CD4-positive, alpha-beta memory T cell (primary cell): Measurements from ENCODE around the gene MARCHF10. TPM values are rescaled to one million over a fixed set of nuclear protein-coding genes. Genes with fewer than 3 reads are reported as not detected.
"Not testable (repeated sequence)": the region's sequence is repeated elsewhere in the genome, so short reads cannot be mapped to it uniquely, and the experiment has no call there.

Experiments used
- CTCF ChIA-PET: fragments of 350-600 bp; sonication (Branson Sonifier 250); formaldehyde crosslinking; loops from one replicate; lab custom pipeline; 2021; ENCODE audit warnings: inconsistent platforms; ENCODE audit not compliant: partially characterized antibody; lab: Charles Lee
- POLR2A ChIA-PET: fragments of 350-600 bp; sonication (Branson Sonifier 250); formaldehyde crosslinking; loops from one replicate; lab custom pipeline; 2021; ENCODE audit not compliant: partially characterized antibody; lab: Charles Lee
- DNase-seq, 5 donors: peaks; one replicate each; pipeline versions ENCODE4 v3.0.0 to v3.0.0-alpha.2; 2020 to 2022; ENCODE audit warnings: mixed read lengths in 1 of 5
- H3K27ac ChIP-seq: one replicate; pipeline ENCODE4 v1.7.0; 2013; ENCODE audit warnings: low read depth, low read length
- H3K27me3 ChIP-seq: 2 replicates; pipeline ENCODE4 v1.7.0; 2013; ENCODE audit warnings: mild to moderate bottlenecking, low read length, moderate library complexity; ENCODE audit not compliant: insufficient read depth
- H3K36me3 ChIP-seq: 2 replicates; pipeline ENCODE4 v1.7.0; 2013; ENCODE audit warnings: mild to moderate bottlenecking, low read length, moderate library complexity; ENCODE audit not compliant: insufficient read depth
- H3K4me1 ChIP-seq: 2 replicates; pipeline ENCODE4 v1.7.0; 2013; ENCODE audit warnings: mild to moderate bottlenecking, low read length, moderate library complexity; ENCODE audit not compliant: insufficient read depth
- H3K4me3 ChIP-seq, 2 donors: one replicate each; pipeline ENCODE4 v1.7.0; 2013; ENCODE audit warnings: low read length in 2 of 2, mild to moderate bottlenecking in 1 of 2
- H3K9me3 ChIP-seq, 2 donors: one replicate each; pipeline ENCODE4 v1.7.0; 2013; ENCODE audit warnings: low read length in 2 of 2, control low read depth in 1 of 2; ENCODE audit not compliant: control insufficient read depth in 1 of 2
- H3K27ac Mint-ChIP-seq, 7 donors: one replicate each; pipeline ENCODE4 v1.8.0; 2020 to 2021; ENCODE audit warnings: mixed read lengths in 7 of 7, mild to moderate bottlenecking in 6 of 7, inconsistent platforms in 3 of 7, moderate library complexity in 3 of 7
- H3K27me3 Mint-ChIP-seq, 2 donors: one replicate each; pipeline ENCODE4 v1.8.0; 2020 to 2021; ENCODE audit warnings: mixed read lengths in 2 of 2
- H3K36me3 Mint-ChIP-seq, 2 donors: one replicate each; pipeline ENCODE4 v1.8.0; 2020 to 2021; ENCODE audit warnings: mixed read lengths in 2 of 2, inconsistent platforms in 1 of 2, mild to moderate bottlenecking in 1 of 2
- H3K4me1 Mint-ChIP-seq, 4 donors: one replicate each; pipeline ENCODE4 v1.8.0; 2020 to 2021; ENCODE audit warnings: mixed read lengths in 4 of 4, mild to moderate bottlenecking in 1 of 4
- H3K4me3 Mint-ChIP-seq, 8 donors: one replicate each; pipeline ENCODE4 v1.8.0; 2020 to 2021; ENCODE audit warnings: mixed read lengths in 8 of 8, mild to moderate bottlenecking in 7 of 8, moderate library complexity in 6 of 8, inconsistent platforms in 3 of 8
- H3K9me3 Mint-ChIP-seq, 8 donors: one replicate each; pipeline ENCODE4 v1.8.0; 2020 to 2021; ENCODE audit warnings: mixed read lengths in 8 of 8, mild to moderate bottlenecking in 5 of 8, inconsistent platforms in 3 of 8, moderate library complexity in 1 of 8
- intact Hi-C: fragments of 100-400 bp; cut with micrococcal nuclease; formaldehyde crosslinking; loops from one replicate; pipeline ENCODE4 v1.15.1; 2023
- polyA plus RNA-seq, 2 donors: library from polyadenylated mRNA; unstranded; fragments of 300-500 nt; fragmentation: Illumina TruSeq; gene quantifications; one replicate each; pipeline ENCODE4 v1.2.3, GENCODE V29; 2021
- total RNA-seq, 2 experiments: library from RNA; stranded (reverse); gene quantifications; one replicate each; pipeline ENCODE4 v1.2.3, GENCODE V29; 2021

MARCHF10 gene
- under 1 TPM; 0.23 to 0.89 TPM for total RNA-seq
- under 1 TPM; 0.15 to 0.66 TPM for polyA plus RNA-seq

GRCh38 chr17:62807812-62808575 is at the start of gene MARCHF10:
Gene MARCHF10 (minus strand): TSS chr17:62808314. CDS start chr17:62801735, 6,579 bp downstream.
- Mint-ChIP-seq H3K4me3 (peak within 1 kb of the TSS in 4 of 8 donors; percentile 11 to 48 (median 27)), H3K9me3 (peaks cover 0 to 4% (median 0%) of the 10 kb centered on the region in 8 donors), H3K4me1 (peaks cover 0 to 9% (median 7%) of the 10 kb centered on the region in 4 donors), H3K27ac (no peak within 1 kb of the TSS), H3K27me3 (peaks cover 26 to 39% of the 10 kb centered on the region in 2 donors), H3K36me3 (no peaks in the 10 kb centered on the region)
- intact Hi-C loops = no loop called here
- ChIA-PET CTCF (interaction anchor here (0.9 kb wide), 1 partner anchor 161 kb away, joined by 5 read pairs; no protein-coding TSS in a partner anchor), POLR2A (no interaction called here)
- peaks cover 3% of the 10 kb centered on the region for H3K4me1 ChIP-seq
- no peak within 1 kb of the TSS for H3K4me3 ChIP-seq
- DNase-seq = peak in 3 of 5 donors; percentile 5 to 21 (median 6)
- H3K27me3 ChIP-seq = peaks cover 3% of the 10 kb centered on the region
- H3K9me3 ChIP-seq = no peaks in the 10 kb centered on the region
- H3K27ac ChIP-seq = no peak within 1 kb of the TSS
- H3K36me3 ChIP-seq = no peaks in the 10 kb centered on the region

GRCh38 chr17:62857526-62857925 is 49.4 kb upstream of the MARCHF10 start:
- H3K4me3 Mint-ChIP-seq = no peak overlapping the region
- no peaks in the 10 kb centered on the region for H3K36me3 ChIP-seq
- no peaks in the 10 kb centered on the region for H3K36me3 Mint-ChIP-seq
- H3K27me3 Mint-ChIP-seq = peaks cover 3 to 7% of the 10 kb centered on the region in 2 donors
- H3K4me1 Mint-ChIP-seq = no peaks in the 10 kb centered on the region
- H3K27ac ChIP-seq = no peak overlapping the region
- H3K9me3 Mint-ChIP-seq = no peaks in the 10 kb centered on the region
- ChIA-PET CTCF (no interaction called here), POLR2A (no interaction called here)
- no peak overlapping the region for H3K27ac Mint-ChIP-seq
- H3K4me3 ChIP-seq = no peak overlapping the region
- H3K4me1 ChIP-seq = no peaks in the 10 kb centered on the region
- no peak for DNase-seq
- no peaks in the 10 kb centered on the region for H3K9me3 ChIP-seq
- no peaks in the 10 kb centered on the region for H3K27me3 ChIP-seq
- intact Hi-C loops = no loop called here

GRCh38 chr17:62856594-62856993 is 48.5 kb upstream of the MARCHF10 start:
- Mint-ChIP-seq H3K4me3 (no peak overlapping the region), H3K4me1 (no peaks in the 10 kb centered on the region), H3K36me3 (no peaks in the 10 kb centered on the region), H3K9me3 (no peaks in the 10 kb centered on the region), H3K27ac (no peak overlapping the region), H3K27me3 (peaks cover 3 to 5% of the 10 kb centered on the region in 2 donors)
- H3K27ac ChIP-seq = no peak overlapping the region
- DNase-seq = no peak
- ChIA-PET POLR2A (no interaction called here), CTCF (interaction anchor here (0.6 kb wide), 1 partner anchor 514 kb away, joined by 4 read pairs; no protein-coding TSS in a partner anchor)
- no peaks in the 10 kb centered on the region for H3K36me3 ChIP-seq
- H3K4me3 ChIP-seq = no peak overlapping the region
- no peaks in the 10 kb centered on the region for H3K27me3 ChIP-seq
- intact Hi-C loops = no loop called here
- H3K4me1 ChIP-seq = no peaks in the 10 kb centered on the region
- H3K9me3 ChIP-seq = no peaks in the 10 kb centered on the region

GRCh38 chr17:62855156-62855555 is 47.0 kb upstream of the MARCHF10 start:
- Mint-ChIP-seq H3K27ac (no peak overlapping the region), H3K4me1 (no peaks in the 10 kb centered on the region)

GRCh38 chr17:62854098-62854680 is 46.1 kb upstream of the MARCHF10 start:
- H3K9me3 Mint-ChIP-seq = no peaks in the 10 kb centered on the region
- H3K9me3 ChIP-seq = no peaks in the 10 kb centered on the region
- H3K4me3 ChIP-seq = no peak overlapping the region
- no peaks in the 10 kb centered on the region for H3K36me3 ChIP-seq
- POLR2A ChIA-PET = no interaction called here
- no peak for DNase-seq
- no peaks in the 10 kb centered on the region for H3K4me1 ChIP-seq
- H3K27me3 ChIP-seq = no peaks in the 10 kb centered on the region
- CTCF ChIA-PET = no interaction called here
- intact Hi-C loops = no loop called here
- H3K4me3 Mint-ChIP-seq = no peak overlapping the region
- no peak overlapping the region for H3K27ac ChIP-seq
- no peaks in the 10 kb centered on the region for H3K4me1 Mint-ChIP-seq
- H3K36me3 Mint-ChIP-seq = no peaks in the 10 kb centered on the region
- H3K27ac Mint-ChIP-seq = no peak overlapping the region
- H3K27me3 Mint-ChIP-seq = peaks cover 2 to 5% of the 10 kb centered on the region in 2 donors

More at GRCh38 chr17:62855156-62855555, 47.0 kb upstream of the MARCHF10 start:
- Histone ChIP-seq H3K27ac (no peak overlapping the region), H3K9me3 (no peaks in the 10 kb centered on the region), H3K36me3 (no peaks in the 10 kb centered on the region), H3K4me1 (no peaks in the 10 kb centered on the region), H3K27me3 (no peaks in the 10 kb centered on the region), H3K4me3 (no peak overlapping the region)
- Mint-ChIP-seq H3K4me3 (no peak overlapping the region), H3K9me3 (no peaks in the 10 kb centered on the region), H3K36me3 (no peaks in the 10 kb centered on the region), H3K27me3 (peaks cover 2 to 5% of the 10 kb centered on the region in 2 donors)
- POLR2A ChIA-PET = no interaction called here
- intact Hi-C loops = no loop called here
- DNase-seq = no peak
- CTCF ChIA-PET = no interaction called here

GRCh38 chr17:62852195-62852594 is 44.1 kb upstream of the MARCHF10 start:
- no peak overlapping the region for H3K4me3 Mint-ChIP-seq
- H3K9me3 ChIP-seq = no peaks in the 10 kb centered on the region
- H3K27me3 Mint-ChIP-seq = peaks cover 2 to 3% of the 10 kb centered on the region in 2 donors
- ChIA-PET POLR2A (no interaction called here), CTCF (no interaction called here)
- no peaks in the 10 kb centered on the region for H3K27me3 ChIP-seq
- DNase-seq = no peak
- no peaks in the 10 kb centered on the region for H3K4me1 ChIP-seq
- no peaks in the 10 kb centered on the region for H3K4me1 Mint-ChIP-seq
- intact Hi-C loops = no loop called here
- H3K9me3 Mint-ChIP-seq = no peaks in the 10 kb centered on the region
- H3K27ac ChIP-seq = no peak overlapping the region
- H3K27ac Mint-ChIP-seq = no peak overlapping the region
- no peaks in the 10 kb centered on the region for H3K36me3 ChIP-seq
- no peak overlapping the region for H3K4me3 ChIP-seq
- H3K36me3 Mint-ChIP-seq = no peaks in the 10 kb centered on the region

GRCh38 chr17:62849591-62850415 is 41.7 kb upstream of the MARCHF10 start:
- H3K27ac Mint-ChIP-seq, POLR2A ChIA-PET, H3K4me1 Mint-ChIP-seq, H3K9me3 Mint-ChIP-seq, H3K36me3 Mint-ChIP-seq, H3K4me3 ChIP-seq, CTCF ChIA-PET, DNase-seq, H3K4me3 Mint-ChIP-seq, H3K27me3 ChIP-seq, H3K27ac ChIP-seq, H3K27me3 Mint-ChIP-seq, H3K9me3 ChIP-seq, H3K36me3 ChIP-seq, intact Hi-C loops, H3K4me1 ChIP-seq: not testable (repeated sequence)
